Measurements from ENCODE around the gene POGZ.

Gene POGZ

DNA sequence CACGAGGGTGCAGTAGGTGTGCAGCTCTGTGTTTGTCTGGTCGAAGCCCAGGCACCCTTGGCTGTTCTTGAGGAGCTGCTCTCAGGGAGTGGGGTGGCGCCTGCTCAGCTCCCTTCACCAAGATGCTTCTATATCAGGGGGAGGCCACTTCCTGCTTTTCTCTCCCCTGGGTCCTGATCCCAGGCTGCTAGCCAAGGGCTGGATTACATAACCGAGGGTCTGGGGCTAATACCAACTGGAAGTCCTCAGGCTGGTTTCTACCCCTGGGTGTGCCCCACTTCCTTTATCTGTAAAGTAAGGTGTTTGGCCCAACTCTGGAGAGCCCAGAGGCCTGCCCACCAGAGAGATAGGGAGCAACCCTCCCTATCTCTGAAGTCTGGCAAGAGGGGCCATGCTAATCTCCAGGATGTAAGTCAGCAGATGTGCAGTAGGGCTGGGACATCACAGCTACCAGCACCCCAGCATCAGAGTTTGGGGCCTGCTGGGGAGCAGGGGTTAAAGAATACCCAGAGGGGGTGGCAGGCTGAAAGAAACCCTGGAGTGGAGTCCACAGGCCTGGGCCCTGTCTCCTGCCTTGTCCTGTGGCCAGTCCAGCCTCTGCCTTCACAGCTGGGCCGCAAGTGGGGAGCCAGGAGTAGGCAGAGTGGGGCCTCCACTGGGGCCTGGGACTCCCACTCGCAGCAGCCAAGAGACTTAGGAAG is 88.9 kb downstream of the POGZ start:
- DNase-seq, result peak; percentile 100

- no peak for DNase-seq
Measured at GRCh38 chr1:151369621-151370048, 89.7 kb downstream of the POGZ start.

DNA sequence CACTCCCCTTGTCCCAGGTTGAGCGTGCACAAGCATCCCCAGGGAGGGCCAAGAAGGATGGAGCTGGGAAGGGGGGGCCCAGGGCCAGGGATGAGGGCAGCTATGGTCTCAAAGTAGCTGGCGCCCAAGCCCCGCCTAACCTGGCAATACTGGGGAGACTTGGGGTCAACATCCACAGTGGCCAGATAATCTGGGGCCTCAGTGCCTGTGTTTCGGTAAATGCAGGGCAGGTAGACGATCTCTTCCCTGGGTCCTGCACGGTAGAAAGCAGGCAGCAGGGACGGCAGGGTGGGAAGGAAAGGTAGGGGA is 90.0 kb downstream of the POGZ start:
- no peak for DNase-seq

GRCh38 chr1:151368393-151369301 is 90.6 kb downstream of the POGZ start:
- DNase-seq, result no peak

DNA sequence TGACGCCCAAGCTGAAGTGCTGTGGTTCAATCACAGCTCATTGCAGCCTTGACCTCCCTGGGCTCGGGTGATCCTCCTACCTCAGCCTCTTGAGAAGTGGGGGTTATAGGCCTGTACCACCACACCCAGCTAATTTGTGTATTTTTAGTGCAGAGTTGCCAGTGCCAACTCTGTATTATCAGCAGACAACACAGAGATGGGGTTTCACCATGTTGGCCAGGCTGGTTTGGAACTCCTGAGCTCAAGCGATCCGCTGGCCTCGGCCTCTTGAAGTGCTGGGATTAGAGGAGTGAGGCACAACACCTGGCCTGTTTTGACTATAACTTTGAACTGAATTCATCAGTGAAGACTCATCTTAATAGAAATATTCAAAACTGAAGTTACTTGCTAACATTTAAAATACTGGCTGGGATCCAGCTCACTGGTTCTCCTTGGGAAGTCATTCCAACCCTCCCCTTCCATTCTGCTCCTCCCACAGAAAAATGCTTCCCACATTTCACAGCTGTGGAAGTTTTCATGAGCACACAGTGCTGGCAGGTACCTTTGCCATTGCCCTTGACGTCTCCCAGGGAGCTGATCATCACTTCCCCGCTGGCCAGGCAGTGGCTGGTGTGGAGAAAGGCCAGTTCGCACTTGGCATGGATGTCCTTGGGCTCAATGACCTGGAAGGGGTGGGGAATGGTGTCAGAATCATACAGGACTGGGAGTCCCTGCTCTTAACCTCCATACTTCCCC is 91.5 kb downstream of the POGZ start:
- peak; percentile 85 for DNase-seq

DNA sequence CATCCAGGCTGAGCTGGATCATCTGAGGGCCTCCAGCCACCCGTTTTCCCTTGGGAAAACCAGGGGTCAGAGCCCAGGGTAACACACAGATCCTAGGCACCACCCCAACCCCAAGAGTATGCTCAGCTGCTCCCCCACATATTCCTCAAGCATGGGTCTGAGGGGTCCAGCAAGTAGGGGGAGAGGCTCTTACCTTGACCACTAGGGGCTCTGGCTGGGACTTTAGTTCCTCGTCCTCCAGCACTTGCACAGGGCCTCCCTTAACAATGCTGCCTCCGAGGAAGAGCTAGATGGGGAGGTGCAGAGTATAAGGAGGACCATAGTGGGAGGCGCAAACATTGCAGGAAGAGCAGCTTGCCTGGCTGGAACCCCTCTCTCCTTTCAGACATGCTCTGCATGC is 94.3 kb downstream of the POGZ start:
- no peak for DNase-seq

DNA sequence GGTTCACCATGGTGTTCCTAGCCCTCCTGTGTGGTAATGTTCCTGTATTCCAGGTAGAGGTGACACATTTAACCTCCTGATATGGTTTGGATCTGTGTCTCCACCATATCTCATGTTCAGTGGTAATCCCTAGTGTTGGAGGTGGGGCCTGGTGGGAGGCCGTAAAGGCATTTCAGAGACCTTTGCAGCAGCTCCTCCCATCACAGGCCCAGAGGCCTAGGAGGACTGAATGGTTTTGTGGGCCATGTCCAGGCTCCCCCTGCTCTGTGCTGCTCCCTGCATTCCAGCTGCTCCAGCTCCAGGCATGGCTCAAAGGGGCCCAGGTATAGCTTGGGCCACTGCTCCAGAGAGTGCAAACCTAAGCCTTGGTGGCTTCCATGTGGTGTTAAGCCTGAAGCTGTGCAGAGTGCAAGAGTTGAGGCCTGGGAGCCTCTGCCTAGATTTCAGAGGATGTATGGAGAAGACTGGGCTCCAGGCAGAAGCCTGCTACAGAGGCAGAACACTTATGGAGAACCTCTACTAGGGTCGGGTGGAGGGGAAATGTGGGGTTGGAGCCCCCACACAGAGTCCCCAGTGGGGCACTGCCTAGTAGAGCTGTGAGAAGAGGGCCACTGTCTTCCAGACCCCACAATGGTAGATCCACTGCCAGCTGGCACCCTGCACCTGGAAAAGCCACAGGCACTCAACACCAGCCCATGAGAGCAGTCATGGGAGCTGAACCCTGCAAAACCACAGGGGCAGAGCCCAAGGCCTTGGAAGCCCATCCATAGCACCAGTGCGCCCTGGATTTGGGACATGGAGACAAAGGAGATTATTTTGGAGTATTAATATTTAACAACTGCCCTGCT is 96.8 kb downstream of the POGZ start:
- DNase-seq, result no peak

DNA sequence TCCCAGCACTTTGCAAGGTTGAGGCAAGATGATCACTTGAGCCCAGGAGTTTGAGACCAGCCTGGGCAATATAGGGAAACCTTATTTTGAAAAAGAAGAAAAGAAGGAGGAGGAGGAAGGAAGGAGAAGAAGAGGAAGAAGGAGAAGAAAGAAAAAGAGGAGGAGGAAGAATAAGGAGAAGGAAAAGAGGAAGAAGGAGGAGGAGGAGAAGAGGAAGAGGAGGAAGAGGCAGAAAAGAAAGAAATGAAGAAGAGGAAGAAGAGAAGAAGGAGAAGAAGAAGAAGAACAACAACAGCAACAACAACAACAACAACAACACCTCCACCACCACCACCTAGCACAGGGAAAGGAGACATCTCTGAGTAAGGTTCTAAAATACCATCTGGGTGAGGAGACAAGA is 97.4 kb downstream of the POGZ start:
- DNase-seq, result no peak

DNA sequence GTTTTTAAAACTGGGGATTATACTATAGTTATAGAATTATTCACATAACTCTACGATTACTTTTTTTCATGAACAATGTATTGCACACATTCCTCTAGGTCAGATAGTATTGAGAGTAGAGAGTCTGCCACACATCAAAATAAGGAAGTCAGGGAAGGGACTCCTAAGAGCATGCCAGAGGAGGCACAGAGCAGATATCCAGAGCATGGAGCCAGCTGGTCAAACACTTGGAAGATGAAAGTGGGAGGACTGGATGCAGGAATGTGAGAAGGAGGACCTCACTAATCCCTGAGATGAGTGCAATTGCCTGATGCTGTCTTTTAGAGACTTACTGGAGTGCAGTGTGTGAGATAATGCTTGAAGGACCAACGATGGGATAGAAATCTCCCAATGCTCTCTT is 102.6 kb downstream of the POGZ start:
- no peak for DNase-seq

All from hematopoietic multipotent progenitor cell treated with erythropoietin and hydrocortisone succinate and interleukin-3 and kit ligand, for 8 days (in vitro differentiated cells).